HG02642 (cell line): ENCODE results near the gene SHISAL1.
"Not testable (repeated sequence)": the region's sequence is repeated elsewhere in the genome, so short reads cannot be mapped to it uniquely, and the experiment has no call there.

Experiments used
- ATAC-seq: cut with Tn5 transposase; IDR thresholded peaks from one replicate; pipeline ENCODE4 v1.9.1; 2021; ENCODE audit warnings: mild to moderate bottlenecking; ENCODE audit not compliant: unreplicated experiment, poor library complexity

SHISAL1 gene

DNA sequence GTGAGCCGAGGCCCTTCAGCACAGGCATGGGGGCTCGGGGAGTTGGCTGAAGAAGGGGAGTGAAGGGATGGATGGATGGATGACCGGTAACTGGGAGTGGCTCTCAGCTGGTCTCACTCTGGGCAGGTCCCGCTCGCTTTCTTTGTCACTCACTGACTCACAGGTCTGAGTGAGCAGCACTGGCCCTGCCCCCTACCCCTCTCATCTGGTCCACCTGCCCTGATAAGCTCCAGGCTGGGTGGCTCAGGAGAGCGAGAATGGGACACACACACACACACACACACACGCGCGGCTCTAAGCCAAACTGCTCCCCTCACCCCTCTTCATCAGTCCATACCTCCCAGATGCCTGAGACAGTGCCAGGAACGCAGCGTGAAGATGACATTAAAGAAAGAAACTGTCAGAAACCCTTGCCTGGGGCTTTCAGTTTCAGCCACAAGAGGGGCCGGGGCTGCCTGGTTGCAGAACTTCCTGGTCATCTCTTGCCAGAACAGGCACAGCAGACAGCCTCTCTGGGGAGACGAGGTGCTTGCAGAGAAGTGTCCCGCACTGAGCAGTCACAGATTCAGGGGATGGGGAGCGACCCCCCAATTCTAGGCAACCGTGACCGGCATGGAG lies 16.5 kb upstream of the SHISAL1 start:
- peak; percentile 77 for ATAC-seq

DNA sequence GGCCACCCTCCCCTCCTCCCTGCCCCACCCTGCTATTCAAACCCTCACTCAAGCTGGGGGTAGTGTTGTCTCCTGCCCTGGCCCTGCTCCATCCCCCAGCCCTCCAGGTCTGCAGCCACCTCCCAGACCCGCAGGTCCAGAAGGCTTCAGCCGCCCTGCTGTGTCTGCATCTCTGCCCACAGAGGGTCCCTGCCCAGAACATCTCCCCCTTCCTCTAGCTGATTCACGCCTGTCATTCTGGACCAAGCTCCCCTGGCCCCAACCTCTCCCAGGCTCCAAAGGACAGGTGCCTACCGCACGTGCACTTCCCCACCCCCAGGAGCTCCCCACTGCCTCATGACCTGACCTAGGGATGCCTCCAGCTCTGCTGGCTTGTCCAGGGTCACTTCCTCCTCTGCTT lies 16.0 kb upstream of the SHISAL1 start:
- ATAC-seq: no peak

DNA sequence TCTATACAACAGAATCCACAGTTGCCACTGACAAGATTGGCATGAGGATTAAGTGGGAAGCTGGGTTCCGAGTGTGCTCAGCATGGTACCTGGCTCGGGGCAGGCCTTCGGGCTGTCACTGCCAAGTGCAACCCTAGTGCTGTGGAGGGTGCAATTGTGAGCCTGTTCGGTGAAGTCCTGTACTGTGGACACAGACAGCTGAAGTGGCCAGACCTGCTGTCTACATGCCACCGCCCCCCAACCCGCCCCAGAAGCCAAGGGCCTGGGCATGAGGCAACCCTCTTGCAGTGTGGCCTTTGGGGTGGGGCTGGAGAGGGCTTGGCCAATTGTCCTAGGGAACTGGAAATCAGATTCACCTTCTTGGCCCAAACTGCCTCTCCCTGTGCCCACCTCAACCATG lies 15.6 kb upstream of the SHISAL1 start:
- no peak for ATAC-seq

DNA sequence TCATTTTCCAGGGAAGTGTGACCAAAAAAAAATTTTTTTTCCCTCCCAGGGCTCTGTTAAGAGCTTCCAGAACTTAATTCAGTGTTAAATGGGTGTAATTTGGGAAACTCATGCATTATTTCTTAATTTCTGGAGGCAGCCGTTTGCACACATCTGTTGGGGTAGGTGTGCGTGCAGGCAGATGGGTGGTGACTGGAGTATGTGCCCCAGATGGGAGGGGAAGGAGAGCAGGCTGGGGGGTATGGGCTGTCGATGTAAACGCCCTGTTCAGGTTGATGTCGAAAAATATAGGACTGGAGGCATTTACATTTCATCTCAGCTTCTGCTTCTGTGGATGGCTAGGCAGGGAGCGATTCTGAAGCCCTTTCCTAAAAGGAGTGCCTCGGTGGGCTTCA lies 13.7 kb upstream of the SHISAL1 start:
- no peak for ATAC-seq

GRCh38 chr22:44325718-44326490 lies 13.2 kb upstream of the SHISAL1 start:
- no peak for ATAC-seq

DNA sequence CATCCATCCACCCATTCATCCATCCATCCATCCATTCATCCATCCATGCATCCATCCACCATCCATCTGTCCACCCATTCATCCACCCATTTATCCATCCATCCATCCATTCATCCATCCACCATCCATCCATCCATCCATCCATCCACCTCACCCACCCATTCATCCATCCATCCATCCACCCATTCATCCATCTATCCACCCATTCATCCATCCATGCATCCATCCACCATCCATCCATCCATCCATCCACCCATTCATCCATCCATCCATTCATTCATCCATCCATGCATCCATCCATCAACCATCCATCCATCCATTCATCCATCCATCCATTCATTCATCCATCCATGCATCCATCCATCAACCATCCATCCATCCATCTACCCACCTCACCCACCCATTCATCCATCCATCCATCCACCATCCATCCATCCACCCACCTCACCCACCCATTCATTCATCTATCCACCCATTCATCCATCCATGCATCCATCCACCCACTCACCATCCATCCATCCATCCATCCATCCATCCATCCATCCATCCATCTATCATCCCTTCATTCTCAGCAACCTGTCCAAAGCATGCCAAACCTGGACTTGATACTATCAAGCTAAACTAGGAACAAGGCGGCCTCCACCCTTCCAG lies 10.5 kb upstream of the SHISAL1 start:
- ATAC-seq: not testable (repeated sequence)

DNA sequence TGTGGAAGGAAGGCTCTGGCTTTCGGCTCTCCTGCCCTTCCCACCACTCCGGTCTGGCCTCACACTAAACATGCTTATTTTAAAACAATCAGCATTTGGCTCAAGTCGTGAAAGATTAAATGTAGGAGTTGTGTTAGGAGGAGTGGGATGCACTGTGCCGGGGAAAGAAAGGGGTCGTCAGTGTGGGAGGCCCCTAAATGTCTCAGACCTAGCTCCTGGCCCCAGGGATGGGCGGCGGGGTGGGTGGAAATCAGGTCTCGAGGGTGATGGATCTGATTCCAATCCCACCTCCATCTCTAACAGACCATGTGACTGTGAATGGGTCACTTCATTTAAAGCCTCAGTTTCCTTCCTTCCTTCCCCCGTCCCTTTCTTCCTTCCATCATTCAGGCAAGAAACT lies 6.9 kb upstream of the SHISAL1 start:
- ATAC-seq: no peak

- no peak for ATAC-seq
These were observed 6.0 kb upstream of the SHISAL1 start for GRCh38 chr22:44318751-44319150.

DNA sequence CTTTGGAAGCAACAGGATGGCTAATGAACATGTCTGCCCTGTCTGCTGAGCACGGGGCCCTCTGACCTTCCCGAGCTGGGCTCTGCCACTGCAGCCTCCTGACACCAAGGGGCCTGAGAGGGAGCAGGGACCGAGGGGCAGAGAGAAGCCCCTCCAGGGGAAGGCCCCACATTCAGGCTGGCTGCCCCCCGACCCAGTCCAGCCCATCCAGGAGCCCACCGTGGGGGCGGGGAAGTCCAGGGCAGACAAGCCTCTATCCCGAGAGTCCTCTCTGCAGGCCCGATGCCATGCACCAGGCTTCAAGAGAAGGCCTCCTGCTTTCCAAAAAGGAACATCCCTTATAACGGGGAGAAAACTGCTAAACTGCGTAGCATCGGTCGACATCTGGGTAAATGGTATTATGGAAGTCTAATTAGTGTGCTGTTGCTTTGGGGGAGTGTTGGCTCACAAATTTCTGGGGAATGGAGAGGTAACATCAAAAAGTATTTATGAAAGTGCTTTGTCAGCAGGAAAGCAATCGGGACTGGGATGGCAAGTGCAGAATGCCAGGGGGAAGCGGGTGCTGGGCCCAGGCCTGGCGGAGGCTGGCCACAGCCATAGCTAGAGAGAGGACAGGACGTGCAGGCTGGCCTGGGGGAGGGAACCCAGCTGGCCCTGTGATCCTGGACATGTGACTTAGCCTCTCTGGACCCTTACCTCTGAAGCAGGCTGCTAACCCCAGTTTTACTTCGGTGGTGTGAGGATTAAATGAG lies 5.3 kb upstream of the SHISAL1 start:
- no peak for ATAC-seq

DNA sequence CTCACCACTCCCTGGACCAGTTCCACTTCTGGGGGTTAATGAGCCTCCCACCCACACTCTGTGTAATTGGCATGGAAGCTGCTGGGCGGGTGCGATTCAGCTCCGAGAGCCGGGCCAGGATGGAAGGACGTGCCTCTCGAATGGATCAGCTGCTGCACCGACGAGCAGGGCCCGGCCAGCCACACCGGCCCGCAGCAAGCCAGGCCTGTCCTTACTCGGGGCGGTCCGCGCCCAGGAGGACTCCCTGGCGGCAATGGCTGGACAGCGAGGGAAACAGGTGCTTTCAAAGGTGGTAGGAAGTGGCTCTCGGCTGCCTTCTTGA lies 4.3 kb upstream of the SHISAL1 start:
- no peak for ATAC-seq

DNA sequence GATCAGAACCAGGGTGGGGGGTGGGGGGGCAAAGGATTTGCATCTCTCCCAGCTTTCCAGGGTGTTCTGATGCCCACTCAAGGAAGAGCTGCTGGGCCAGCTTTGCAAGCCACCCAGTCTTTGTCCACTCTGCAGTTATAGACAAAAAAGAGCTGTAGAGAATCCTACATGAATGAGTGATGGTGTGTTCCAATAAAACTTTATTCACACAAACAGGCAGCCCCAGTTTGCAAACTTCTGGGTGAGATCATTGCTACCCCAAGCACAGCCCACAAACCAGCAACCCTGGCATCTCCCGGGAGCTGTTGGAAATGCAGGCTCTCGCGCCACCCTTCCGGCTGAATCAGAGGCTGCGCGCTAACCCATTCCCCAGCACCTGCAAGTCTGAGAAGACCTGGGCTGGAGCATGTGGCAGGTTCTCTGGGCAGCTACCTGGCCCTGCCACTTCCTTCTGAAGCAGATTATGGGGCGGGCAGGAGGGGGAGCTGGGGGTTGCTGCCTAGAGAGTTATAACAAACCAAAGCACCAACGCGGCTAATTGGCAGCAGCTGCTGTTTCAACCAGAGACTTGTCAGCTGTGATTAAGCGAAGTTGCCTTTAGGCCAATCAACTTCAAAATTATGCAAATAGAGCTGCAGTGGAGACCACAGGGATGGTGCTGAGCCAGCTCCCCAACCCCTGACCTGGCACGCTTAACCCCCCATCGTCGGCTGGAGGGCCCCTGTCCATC lies 3.8 kb upstream of the SHISAL1 start:
- no peak for ATAC-seq

DNA sequence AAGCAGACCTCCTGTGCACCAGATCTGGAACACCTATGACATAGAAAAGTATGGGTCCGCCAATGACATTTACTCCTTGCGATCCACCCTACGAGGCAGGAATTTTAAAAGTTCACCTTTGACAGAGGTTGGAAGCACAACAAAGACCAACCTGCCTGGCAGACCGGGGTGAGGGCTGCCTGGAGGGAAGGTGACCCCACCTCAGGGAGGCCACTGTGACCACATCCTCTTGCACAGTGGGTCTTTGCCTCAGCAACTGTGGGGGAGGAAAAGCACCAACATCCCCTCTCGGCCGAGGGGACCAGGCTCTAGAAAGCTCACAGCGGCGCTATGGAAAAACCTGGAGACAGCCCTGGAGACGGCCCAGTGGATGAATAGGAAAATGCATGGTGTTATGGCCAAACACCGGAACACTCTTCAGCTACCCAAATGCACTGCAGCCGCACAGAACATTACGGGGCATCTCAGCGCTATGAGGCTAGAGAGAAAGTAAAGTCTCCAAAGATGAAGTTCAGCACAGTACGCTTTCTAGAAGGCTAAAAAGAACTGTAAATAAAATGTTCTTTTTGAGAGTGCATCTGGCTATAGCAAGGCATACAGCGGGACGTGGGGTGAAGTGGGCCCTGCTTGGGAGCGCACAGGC lies 1.8 kb upstream of the SHISAL1 start:
- no peak for ATAC-seq

DNA sequence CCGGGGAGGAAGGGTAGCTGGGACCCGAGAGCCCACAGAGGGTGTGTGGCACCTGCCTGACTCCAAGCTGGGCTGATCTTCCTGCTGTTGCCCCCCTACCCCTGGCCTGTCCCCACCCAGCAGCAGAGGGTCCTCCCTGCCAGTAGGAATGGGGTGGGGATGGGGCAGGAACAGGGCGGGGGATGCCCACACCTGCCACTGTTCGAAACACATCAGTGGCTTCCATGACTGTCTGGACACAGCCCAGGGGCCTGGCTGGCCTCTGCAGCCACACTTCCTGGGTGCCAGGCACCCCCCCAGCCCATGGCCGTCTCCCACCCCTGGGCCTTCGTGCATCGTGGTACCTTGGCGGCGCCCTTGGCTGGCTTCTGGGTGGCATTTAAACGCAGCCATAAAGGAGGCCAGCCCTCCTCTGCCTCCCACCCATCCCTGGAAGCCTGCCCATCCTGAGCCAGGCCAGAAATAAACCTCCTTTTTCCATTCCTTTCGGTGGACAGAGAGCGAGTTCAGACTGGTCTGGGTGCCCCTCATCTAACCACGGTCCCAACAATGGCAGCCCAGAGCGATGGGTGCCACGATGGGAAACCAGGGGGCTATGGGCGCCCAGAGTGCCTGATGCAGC lies 745 bp upstream of the SHISAL1 start:
- no peak for ATAC-seq

GRCh38 chr22:44311855-44312170 lies 938 bp downstream of the SHISAL1 start:
- ATAC-seq: no peak

DNA sequence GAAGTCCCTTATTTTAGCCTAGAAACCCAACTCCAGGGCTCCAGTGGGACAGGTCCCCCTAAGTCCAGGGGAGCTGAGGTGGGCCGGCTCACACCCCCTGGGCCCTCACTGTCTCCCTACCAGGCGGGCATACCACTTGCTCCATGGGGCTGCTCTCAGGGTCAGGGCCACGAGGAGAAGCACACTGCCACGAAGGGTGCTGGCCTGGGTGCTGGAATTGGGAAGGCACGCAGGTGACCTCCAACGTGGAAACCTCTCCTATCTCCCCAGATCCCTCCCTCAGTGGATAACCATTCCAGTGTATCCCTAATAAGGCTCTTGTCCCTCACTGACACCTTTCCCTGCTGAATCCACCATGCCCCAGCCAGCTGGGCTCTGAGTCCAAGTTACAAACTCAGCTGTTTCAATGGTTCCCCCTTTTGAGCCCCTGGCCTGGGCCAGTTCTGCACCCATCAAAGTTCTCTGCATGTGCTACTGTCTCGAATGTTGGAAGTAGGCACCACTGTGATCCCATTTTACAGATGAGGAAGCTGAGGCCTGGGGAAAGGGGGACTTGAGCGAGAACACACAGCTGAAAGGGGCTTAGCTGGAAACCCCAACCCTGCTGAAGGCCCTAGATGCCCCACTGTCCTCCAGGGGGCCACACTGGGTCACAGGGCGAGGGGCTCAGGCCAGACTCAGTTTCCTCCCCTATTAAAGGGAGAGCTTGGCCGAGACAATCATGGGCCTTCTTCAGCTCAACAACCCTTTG lies 1.5 kb downstream of the SHISAL1 start:
- no peak for ATAC-seq

GRCh38 chr22:44309647-44310046 lies 3.1 kb downstream of the SHISAL1 start:
- ATAC-seq: no peak

DNA sequence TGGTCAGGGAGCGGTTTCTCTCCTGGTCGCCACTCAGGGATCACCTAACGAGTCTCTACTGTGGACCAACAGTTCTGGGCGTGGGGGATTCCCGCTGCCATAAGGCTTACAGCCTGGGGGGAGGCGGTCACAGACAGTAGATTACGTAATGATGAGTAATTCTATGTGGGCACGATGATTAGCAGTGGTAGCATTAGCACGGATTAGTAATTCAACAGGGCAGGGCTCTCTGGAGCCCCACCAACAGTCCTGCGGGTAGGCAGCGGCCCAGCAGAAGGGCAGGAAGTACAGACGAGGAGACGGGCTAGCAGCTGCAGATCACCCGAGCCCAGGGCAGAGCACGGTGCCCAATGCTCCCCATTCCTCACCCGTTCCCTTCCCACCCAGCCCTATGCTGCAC lies 3.6 kb downstream of the SHISAL1 start:
- ATAC-seq: no peak

- ATAC-seq: no peak
These were observed 5.1 kb downstream of the SHISAL1 start for GRCh38 chr22:44307509-44308169.

DNA sequence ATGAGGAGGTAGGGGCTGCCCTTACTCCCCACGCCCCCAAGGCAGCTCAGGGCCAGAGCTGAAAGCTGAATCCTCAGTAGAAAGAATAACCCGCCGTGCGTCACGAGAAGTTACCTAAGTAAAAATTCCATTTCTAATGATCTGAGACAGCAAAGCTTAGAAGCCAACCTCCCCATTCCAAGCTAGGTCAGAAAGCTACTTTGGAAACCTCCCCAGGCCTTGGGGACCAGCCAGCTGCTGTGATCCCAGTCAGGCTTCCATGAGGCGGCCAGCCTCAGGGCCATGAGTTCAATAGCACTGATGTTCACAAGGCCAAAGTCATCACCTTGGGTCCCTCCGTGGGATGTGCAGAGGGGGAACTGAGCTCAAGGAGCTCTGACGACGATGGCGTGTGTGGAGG lies 6.9 kb downstream of the SHISAL1 start:
- no peak for ATAC-seq
